ENCODE data around the gene PEPD.

The PEPD gene

GRCh38 chr19:33441277-33441699 lies 80.3 kb downstream of the PEPD start:
- H3K4me3 ChIP-seq (IDR thresholded peaks at IDR 0.05; ENCODE audit: insufficient read depth, low read depth, low read length) = no peak overlapping the region
- H3K36me3 ChIP-seq (ENCODE audit: insufficient read depth) = no peaks in the 10 kb centered on the region
- no peaks in the 10 kb centered on the region for H3K27me3 ChIP-seq (ENCODE audit: insufficient read depth, low read depth)
- H3K4me1 ChIP-seq (ENCODE audit: low read depth, poor library complexity, severe bottlenecking) = no peaks in the 10 kb centered on the region
- no peak overlapping the region for H2AFZ ChIP-seq (ENCODE audit: low read depth)
- H3K4me2 ChIP-seq = no peak overlapping the region
- H3K9ac ChIP-seq = no peak overlapping the region
- TF ChIP-seq CTCF (conservative IDR thresholded peaks at IDR 0.05; ENCODE audit: low read depth, low read length) = no peak
- no peak overlapping the region for H3K27ac ChIP-seq
- no peaks in the 10 kb centered on the region for H4K20me1 ChIP-seq (ENCODE audit: insufficient read depth)
- H3K79me2 ChIP-seq (ENCODE audit: insufficient read depth, low read depth) = no peaks in the 10 kb centered on the region

GRCh38 chr19:33440682-33441081 lies 80.9 kb downstream of the PEPD start:
- H3K27me3 ChIP-seq (ENCODE audit: insufficient read depth, low read depth) = no peaks in the 10 kb centered on the region
- TF ChIP-seq CTCF (conservative IDR thresholded peaks at IDR 0.05; ENCODE audit: low read depth, low read length) = no peak
- H3K4me1 ChIP-seq (ENCODE audit: low read depth, poor library complexity, severe bottlenecking) = no peaks in the 10 kb centered on the region
- H3K4me2 ChIP-seq = no peak overlapping the region
- no peaks in the 10 kb centered on the region for H3K36me3 ChIP-seq (ENCODE audit: insufficient read depth)
- no peak overlapping the region for H3K4me3 ChIP-seq (IDR thresholded peaks at IDR 0.05; ENCODE audit: insufficient read depth, low read depth, low read length)
- no peak overlapping the region for H3K27ac ChIP-seq
- no peaks in the 10 kb centered on the region for H3K79me2 ChIP-seq (ENCODE audit: insufficient read depth, low read depth)
- no peak overlapping the region for H3K9ac ChIP-seq
- no peak overlapping the region for H2AFZ ChIP-seq (ENCODE audit: low read depth)
- H4K20me1 ChIP-seq (ENCODE audit: insufficient read depth) = no peaks in the 10 kb centered on the region

GRCh38 chr19:33440241-33440640 lies 81.3 kb downstream of the PEPD start:
- Histone ChIP-seq H3K27me3 (ENCODE audit: insufficient read depth, low read depth) (no peaks in the 10 kb centered on the region), H3K4me1 (ENCODE audit: low read depth, poor library complexity, severe bottlenecking) (no peaks in the 10 kb centered on the region), H4K20me1 (ENCODE audit: insufficient read depth) (no peaks in the 10 kb centered on the region), H3K79me2 (ENCODE audit: insufficient read depth, low read depth) (no peaks in the 10 kb centered on the region), H2AFZ (ENCODE audit: low read depth) (no peak overlapping the region), H3K9ac (no peak overlapping the region), H3K36me3 (ENCODE audit: insufficient read depth) (no peaks in the 10 kb centered on the region), H3K4me2 (no peak overlapping the region), H3K27ac (no peak overlapping the region), H3K4me3 (IDR thresholded peaks at IDR 0.05; ENCODE audit: insufficient read depth, low read depth, low read length) (no peak overlapping the region)
- TF ChIP-seq CTCF (conservative IDR thresholded peaks at IDR 0.05; ENCODE audit: low read depth, low read length) = no peak

- Histone ChIP-seq H3K36me3 (ENCODE audit: insufficient read depth) (no peaks in the 10 kb centered on the region), H4K20me1 (ENCODE audit: insufficient read depth) (no peaks in the 10 kb centered on the region), H3K9ac (no peak overlapping the region), H3K27me3 (ENCODE audit: insufficient read depth, low read depth) (no peaks in the 10 kb centered on the region), H2AFZ (ENCODE audit: low read depth) (no peak overlapping the region), H3K27ac (no peak overlapping the region), H3K79me2 (ENCODE audit: insufficient read depth, low read depth) (no peaks in the 10 kb centered on the region), H3K4me2 (no peak overlapping the region), H3K4me1 (ENCODE audit: low read depth, poor library complexity, severe bottlenecking) (no peaks in the 10 kb centered on the region), H3K4me3 (IDR thresholded peaks at IDR 0.05; ENCODE audit: insufficient read depth, low read depth, low read length) (no peak overlapping the region)
- no peak for TF ChIP-seq CTCF (conservative IDR thresholded peaks at IDR 0.05; ENCODE audit: low read depth, low read length)
These were observed 82.4 kb downstream of the PEPD start for GRCh38 chr19:33438987-33439781.
